Adrenal gland (tissue), 5 donors: ENCODE measurements around the gene TOGARAM1.

ENCODE experiments used
- POLR2A ChIP-seq, 2 donors: fragments of 450-650 bp; IDR thresholded peaks; one replicate each; pipeline ENCODE4 v1.6.1; 2017; ENCODE audit warnings: antibody characterized with exemption in 2 of 2, mild to moderate bottlenecking in 2 of 2, moderate library complexity in 1 of 2
- TF ChIP-seq, protein P1 (sequence below), 6 experiments: fragments of 450-650 bp in 4 of 6; fragments of 200-600 bp in 2 of 6; sonication (generic) in 1 of 6; IDR thresholded peaks; 1 replicate in 5 of 6; 2 replicates in 1 of 6; pipeline versions ENCODE4 v1.5.1 to v1.8.0; 2016 to 2021; ENCODE audit warnings: antibody characterized with exemption in 6 of 6, mild to moderate bottlenecking in 2 of 6, moderate library complexity in 1 of 6
- donor health status: DM: no; HTN: no; CAD: no.

DNA sequence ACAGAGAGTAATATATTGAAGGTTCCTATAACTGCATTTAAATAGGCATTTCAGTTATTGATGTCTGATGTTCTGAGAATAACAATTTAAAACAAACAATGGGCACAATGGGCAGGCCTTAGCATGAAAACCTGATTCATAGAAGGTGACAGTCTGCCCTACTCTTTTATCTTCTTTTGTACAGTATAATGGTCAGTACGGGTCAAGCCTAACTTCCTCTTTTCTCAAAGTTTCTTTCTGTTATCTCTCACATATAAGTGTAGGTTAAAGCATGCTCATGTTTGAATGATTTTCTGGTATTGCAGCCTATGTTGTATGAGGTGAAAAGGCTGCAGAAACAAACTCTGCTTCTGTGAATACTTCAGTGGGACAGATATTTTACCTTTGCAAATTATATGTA lies 158.1 kb downstream of the TOGARAM1 start:
- no peak for TF ChIP-seq POLR2A (IDR thresholded peaks at IDR 0.05)
- TF ChIP-seq, protein P1, sequence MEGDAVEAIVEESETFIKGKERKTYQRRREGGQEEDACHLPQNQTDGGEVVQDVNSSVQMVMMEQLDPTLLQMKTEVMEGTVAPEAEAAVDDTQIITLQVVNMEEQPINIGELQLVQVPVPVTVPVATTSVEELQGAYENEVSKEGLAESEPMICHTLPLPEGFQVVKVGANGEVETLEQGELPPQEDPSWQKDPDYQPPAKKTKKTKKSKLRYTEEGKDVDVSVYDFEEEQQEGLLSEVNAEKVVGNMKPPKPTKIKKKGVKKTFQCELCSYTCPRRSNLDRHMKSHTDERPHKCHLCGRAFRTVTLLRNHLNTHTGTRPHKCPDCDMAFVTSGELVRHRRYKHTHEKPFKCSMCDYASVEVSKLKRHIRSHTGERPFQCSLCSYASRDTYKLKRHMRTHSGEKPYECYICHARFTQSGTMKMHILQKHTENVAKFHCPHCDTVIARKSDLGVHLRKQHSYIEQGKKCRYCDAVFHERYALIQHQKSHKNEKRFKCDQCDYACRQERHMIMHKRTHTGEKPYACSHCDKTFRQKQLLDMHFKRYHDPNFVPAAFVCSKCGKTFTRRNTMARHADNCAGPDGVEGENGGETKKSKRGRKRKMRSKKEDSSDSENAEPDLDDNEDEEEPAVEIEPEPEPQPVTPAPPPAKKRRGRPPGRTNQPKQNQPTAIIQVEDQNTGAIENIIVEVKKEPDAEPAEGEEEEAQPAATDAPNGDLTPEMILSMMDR (IDR thresholded peaks at IDR 0.05): no peak
